Gastrocnemius medialis (tissue), 4 donors: ENCODE data around the gene PNPO. TPM values are rescaled to one million over a fixed set of nuclear protein-coding genes. Genes with fewer than 3 reads are reported as not detected.

ENCODE experiments used
- ATAC-seq, 2 donors: fragments of 150-250 bp; one replicate each; pipeline ENCODE4 v1.9.1; 2016
- DNase-seq, 2 donors: peaks; one replicate each; pipeline ENCODE4 v3.0.0-alpha.2; 2019
- H3K27ac ChIP-seq, 4 donors: fragments of 200-600 bp; sonication (generic); 1 replicate in 1 of 4; 2 replicates in 3 of 4; pipeline ENCODE4 v1.5.1; 2016 to 2018; ENCODE audit warnings: mild to moderate bottlenecking in 2 of 4, moderate library complexity in 1 of 4
- H3K27me3 ChIP-seq, 3 donors: fragments of 200-600 bp; sonication (generic) in 2 of 3; 1 replicate in 1 of 3; 2 replicates in 2 of 3; pipeline versions ENCODE4 v1.5.1 to v1.6.0; 2016 to 2019; ENCODE audit warnings: mild to moderate bottlenecking in 1 of 3, moderate library complexity in 1 of 3
- H3K36me3 ChIP-seq, 2 donors: fragments of 200-600 bp; sonication (generic) in 1 of 2; one replicate each; pipeline ENCODE4 v1.5.1; 2017 to 2018
- H3K4me1 ChIP-seq, 2 donors: fragments of 200-600 bp; sonication (generic) in 1 of 2; one replicate each; pipeline ENCODE4 v1.5.1; 2016 to 2017; ENCODE audit warnings: mild to moderate bottlenecking in 2 of 2
- H3K4me3 ChIP-seq, 4 donors: fragments of 200-600 bp; sonication (generic) in 3 of 4; 1 replicate in 1 of 4; 2 replicates in 3 of 4; pipeline ENCODE4 v1.5.1; 2016 to 2019; ENCODE audit warnings: mild to moderate bottlenecking in 2 of 4
- H3K9me3 ChIP-seq, 3 donors: fragments of 200-600 bp; sonication (generic) in 2 of 3; 1 replicate in 1 of 3; 2 replicates in 2 of 3; pipeline ENCODE4 v1.5.1; 2016 to 2019
- POLR2A ChIP-seq, 2 donors: fragments of 450-650 bp; IDR thresholded peaks; one replicate each; pipeline ENCODE4 v1.6.1; 2017; ENCODE audit warnings: antibody characterized with exemption in 2 of 2, mild to moderate bottlenecking in 2 of 2, moderate library complexity in 2 of 2
- in situ Hi-C, 4 donors: fragments of 200-750 bp; cut with MboI; loops; one replicate each; pipeline versions ENCODE4 v1.15.0 to v1.8.0; 2017; ENCODE audit warnings: low sequenced_read_pairs in 4 of 4
- intact Hi-C: fragments of 100-400 bp; cut with DNase I; formaldehyde crosslinking; loops from one replicate; pipeline ENCODE4 v1.15.1; 2023; ENCODE audit warnings: low total_unique reads
- total RNA-seq, 4 donors: library from RNA; depleted of rRNA; stranded (reverse); fragments of >200 nt; gene quantifications; one replicate each; pipeline versions ENCODE4 v1.1.0 to v1.2.3, GENCODE V29; 2016
- TF ChIP-seq, protein P1 (sequence below), 5 experiments: fragments of 450-650 bp in 3 of 5; fragments of 200-600 bp in 2 of 5; sonication (generic) in 2 of 5; IDR thresholded peaks in 4 of 5; conservative IDR thresholded peaks in 1 of 5; 1 replicate in 4 of 5; 2 replicates in 1 of 5; pipeline ENCODE4 v1.5.1; 2016 to 2019; ENCODE audit warnings: antibody characterized with exemption in 5 of 5, mild to moderate bottlenecking in 3 of 5, moderate library complexity in 3 of 5

Gene PNPO
- total RNA-seq, 4 donors from 2014 or later: 27.9 to 64.0 (median 41.5) TPM

DNA sequence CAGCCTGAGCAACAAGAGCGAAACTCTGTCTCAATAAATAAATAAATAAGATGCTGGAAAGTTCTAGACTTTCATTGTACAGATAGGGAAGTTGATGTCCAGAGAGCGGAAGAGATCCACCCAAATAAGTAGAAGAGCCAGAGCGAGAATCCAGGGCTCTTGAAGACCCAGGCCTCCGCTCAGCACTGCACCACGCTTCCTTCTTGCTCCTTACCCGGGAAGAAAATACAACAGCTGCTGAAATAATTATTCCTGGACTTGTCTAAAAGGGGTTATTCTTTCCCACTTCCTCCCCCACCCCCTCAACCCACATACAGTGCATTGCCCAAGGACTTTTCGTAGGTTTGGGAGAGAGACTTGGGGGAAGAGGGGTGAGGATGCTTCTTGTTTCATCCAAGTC lies 56.2 kb downstream of the PNPO start:
- TF ChIP-seq, protein P1, sequence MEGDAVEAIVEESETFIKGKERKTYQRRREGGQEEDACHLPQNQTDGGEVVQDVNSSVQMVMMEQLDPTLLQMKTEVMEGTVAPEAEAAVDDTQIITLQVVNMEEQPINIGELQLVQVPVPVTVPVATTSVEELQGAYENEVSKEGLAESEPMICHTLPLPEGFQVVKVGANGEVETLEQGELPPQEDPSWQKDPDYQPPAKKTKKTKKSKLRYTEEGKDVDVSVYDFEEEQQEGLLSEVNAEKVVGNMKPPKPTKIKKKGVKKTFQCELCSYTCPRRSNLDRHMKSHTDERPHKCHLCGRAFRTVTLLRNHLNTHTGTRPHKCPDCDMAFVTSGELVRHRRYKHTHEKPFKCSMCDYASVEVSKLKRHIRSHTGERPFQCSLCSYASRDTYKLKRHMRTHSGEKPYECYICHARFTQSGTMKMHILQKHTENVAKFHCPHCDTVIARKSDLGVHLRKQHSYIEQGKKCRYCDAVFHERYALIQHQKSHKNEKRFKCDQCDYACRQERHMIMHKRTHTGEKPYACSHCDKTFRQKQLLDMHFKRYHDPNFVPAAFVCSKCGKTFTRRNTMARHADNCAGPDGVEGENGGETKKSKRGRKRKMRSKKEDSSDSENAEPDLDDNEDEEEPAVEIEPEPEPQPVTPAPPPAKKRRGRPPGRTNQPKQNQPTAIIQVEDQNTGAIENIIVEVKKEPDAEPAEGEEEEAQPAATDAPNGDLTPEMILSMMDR (IDR thresholded peaks at IDR 0.05 in 4 of 5, conservative IDR thresholded peaks at IDR 0.05 in 1 of 5): no peak
- intact Hi-C loops: no loop called here
- Histone ChIP-seq H3K27me3 (peaks cover 0 to 2% (median 0%) of the 10 kb centered on the region in 3 donors), H3K4me1 (peaks cover 0 to 5% of the 10 kb centered on the region in 2 donors), H3K4me3 (no peak overlapping the region), H3K9me3 (no peaks in the 10 kb centered on the region), H3K36me3 (no peaks in the 10 kb centered on the region), H3K27ac (no peak overlapping the region)
- ATAC-seq (no peak), DNase-seq (no peak)
- in situ Hi-C loops: no loop called here

- in situ Hi-C loops: no loop called here
- TF ChIP-seq, protein P1 (IDR thresholded peaks at IDR 0.05 in 4 of 5, conservative IDR thresholded peaks at IDR 0.05 in 1 of 5): no peak
- no peak for TF ChIP-seq POLR2A (IDR thresholded peaks at IDR 0.05)
- intact Hi-C loops: no loop called here
These were observed 56.7 kb downstream of the PNPO start for GRCh38 chr17:47998044-47998443.

More at GRCh38 chr17:47998044-47998443, 56.7 kb downstream of the PNPO start:
- DNase-seq (no peak), ATAC-seq (no peak)
- peaks cover 0 to 2% (median 0%) of the 10 kb centered on the region in 3 donors for H3K27me3 ChIP-seq
- H3K27ac ChIP-seq: no peak overlapping the region
- no peaks in the 10 kb centered on the region for H3K9me3 ChIP-seq
- H3K4me3 ChIP-seq: no peak overlapping the region
- H3K4me1 ChIP-seq: peaks cover 0 to 8% of the 10 kb centered on the region in 2 donors
- no peaks in the 10 kb centered on the region for H3K36me3 ChIP-seq

Other genes starting within 250 kb of the PNPO start
- 10 to 100 TPM; 15.9 to 28.0 (median 23.0) TPM for gene TBKBP1, start 247.4 kb upstream of the PNPO start, total RNA-seq
- gene TBX21, start 208.3 kb upstream of the PNPO start, total RNA-seq: 1 to 10 TPM in 1 of 4 donors, under 1 TPM in 1, not detected in 2; 0.98 to 3.3 TPM
- gene OSBPL7, start 119.8 kb upstream of the PNPO start, total RNA-seq: 1 to 10 TPM in 3 of 4 donors, under 1 TPM in 1; 0.89 to 4.6 (median 1.6) TPM
- gene MRPL10, start 110.0 kb upstream of the PNPO start, total RNA-seq: 10 to 100 TPM; 38.6 to 76.5 (median 49.6) TPM
- gene LRRC46, start 109.9 kb upstream of the PNPO start, total RNA-seq: under 1 TPM in 1 of 4 donors, not detected in 3; 0.20 TPM
- 10 to 100 TPM; 11.0 to 22.3 (median 16.8) TPM for gene SCRN2, start 100.3 kb upstream of the PNPO start, total RNA-seq
- under 1 TPM in 1 of 4 donors, not detected in 3; 0.16 TPM for gene SP6, start 90.4 kb upstream of the PNPO start, total RNA-seq
- gene SP2, start 45.3 kb upstream of the PNPO start, total RNA-seq: 10 to 100 TPM in 1 of 4 donors, 1 to 10 TPM in 3; 5.5 to 28.6 (median 7.0) TPM
- under 1 TPM in 1 of 4 donors, not detected in 3; 0.87 TPM for gene PRR15L, start 16.3 kb downstream of the PNPO start, total RNA-seq
- gene CDK5RAP3, start 29.5 kb downstream of the PNPO start, total RNA-seq: 10 to 100 TPM; 14.2 to 35.9 (median 27.8) TPM
- gene COPZ2, start 96.2 kb downstream of the PNPO start, total RNA-seq: 10 to 100 TPM; 40.5 to 76.9 (median 52.8) TPM
- gene NFE2L1, start 106.8 kb downstream of the PNPO start, total RNA-seq: 1,000 to 10,000 TPM in 2 of 4 donors, 100 to 1,000 TPM in 2; 622 to 1,180 (median 1,000) TPM
- 10 to 100 TPM; 26.0 to 34.1 (median 27.7) TPM for gene CBX1, start 159.9 kb downstream of the PNPO start, total RNA-seq
- 10 to 100 TPM in 2 of 4 donors, 1 to 10 TPM in 2; 7.3 to 16.3 (median 9.6) TPM for gene SNX11, start 166.2 kb downstream of the PNPO start, total RNA-seq